Measurements from ENCODE around the gene PDE9A.

Gene PDE9A

GRCh38 chr21:42641311-42642218 is 11.9 kb upstream of the PDE9A start:
- no peak for DNase-seq (ENCODE audit: low spot score)
- FAIRE-seq = no peak

- DNase-seq (ENCODE audit: low spot score) (no peak), FAIRE-seq (no peak)
These were observed 11.1 kb upstream of the PDE9A start for GRCh38 chr21:42642219-42642745.

GRCh38 chr21:42644223-42645208 is 8.9 kb upstream of the PDE9A start:
- DNase-seq (ENCODE audit: low spot score) (no peak), FAIRE-seq (no peak)

GRCh38 chr21:42645211-42646075 is 8.0 kb upstream of the PDE9A start:
- DNase-seq (ENCODE audit: low spot score) (no peak), FAIRE-seq (no peak)

GRCh38 chr21:42646076-42646825 is 7.2 kb upstream of the PDE9A start:
- FAIRE-seq (no peak), DNase-seq (ENCODE audit: low spot score) (no peak)

- DNase-seq (ENCODE audit: low spot score) (no peak), FAIRE-seq (no peak)
These were observed 6.6 kb upstream of the PDE9A start for GRCh38 chr21:42646836-42647235.

GRCh38 chr21:42648606-42649005 is 4.8 kb upstream of the PDE9A start:
- DNase-seq (ENCODE audit: low spot score) (no peak), FAIRE-seq (no peak)

GRCh38 chr21:42649122-42650032 is 4.0 kb upstream of the PDE9A start:
- DNase-seq (ENCODE audit: low spot score) = no peak
- no peak for FAIRE-seq

GRCh38 chr21:42650033-42650370 is 3.4 kb upstream of the PDE9A start:
- FAIRE-seq (no peak), DNase-seq (ENCODE audit: low spot score) (no peak)

- no peak for DNase-seq (ENCODE audit: low spot score)
- no peak for FAIRE-seq
These were observed 2.7 kb upstream of the PDE9A start for GRCh38 chr21:42650441-42651421.

GRCh38 chr21:42651515-42652401 is 1.7 kb upstream of the PDE9A start:
- DNase-seq (ENCODE audit: low spot score) (no peak), FAIRE-seq (no peak)

GRCh38 chr21:42652527-42653230 is 742 bp upstream of the PDE9A start:
- FAIRE-seq (no peak), DNase-seq (ENCODE audit: low spot score) (no peak)

GRCh38 chr21:42654179-42654912 is 925 bp downstream of the PDE9A start:
- FAIRE-seq = no peak

GRCh38 chr21:42654913-42655795 is 1.7 kb downstream of the PDE9A start:
- DNase-seq (ENCODE audit: low spot score) (no peak), FAIRE-seq (no peak)

More at GRCh38 chr21:42654179-42654912, 925 bp downstream of the PDE9A start:
- DNase-seq (ENCODE audit: low spot score) = no peak

Measured in RCC 7860 (cell line).